IPS-18c (cell line): ENCODE measurements around the gene AATK.

Source experiments
- H3K4me3 ChIP-seq: 2 replicates; pipeline ENCODE4 v1.7.0; 2013; ENCODE audit warnings: low read depth, mild to moderate bottlenecking, low read length, moderate library complexity; ENCODE audit not compliant: insufficient read depth
- H3K9me3 ChIP-seq: one replicate; pipeline ENCODE4 v1.6.1; 2013; ENCODE audit warnings: mild to moderate bottlenecking, low read length, moderate library complexity; ENCODE audit not compliant: control insufficient read depth, insufficient read depth

Gene AATK

GRCh38 chr17:81140695-81141094 is 25.3 kb downstream of the AATK start:
- Histone ChIP-seq H3K9me3 (no peaks in the 10 kb centered on the region), H3K4me3 (no peak overlapping the region)

GRCh38 chr17:81140018-81140417 is 26.0 kb downstream of the AATK start:
- Histone ChIP-seq H3K9me3 (no peaks in the 10 kb centered on the region), H3K4me3 (no peak overlapping the region)

GRCh38 chr17:81139428-81139827 is 26.6 kb downstream of the AATK start:
- H3K4me3 ChIP-seq: no peak overlapping the region
- H3K9me3 ChIP-seq: no peaks in the 10 kb centered on the region

- no peaks in the 10 kb centered on the region for H3K9me3 ChIP-seq
- no peak overlapping the region for H3K4me3 ChIP-seq
Observed at GRCh38 chr17:81138500-81138899, 27.5 kb downstream of the AATK start.

- H3K4me3 ChIP-seq: no peak overlapping the region; the same call in 1 of the 2 replicates
- no peaks in the 10 kb centered on the region for H3K9me3 ChIP-seq
Observed at GRCh38 chr17:81138083-81138482, 27.9 kb downstream of the AATK start.

GRCh38 chr17:81137248-81137647 is 28.8 kb downstream of the AATK start:
- Histone ChIP-seq H3K4me3 (no peak overlapping the region), H3K9me3 (no peaks in the 10 kb centered on the region)

- H3K9me3 ChIP-seq: no peaks in the 10 kb centered on the region
- H3K4me3 ChIP-seq: no peak overlapping the region
Observed at GRCh38 chr17:81136366-81136765, 29.7 kb downstream of the AATK start.

- no peak overlapping the region for H3K4me3 ChIP-seq
- H3K9me3 ChIP-seq: no peaks in the 10 kb centered on the region
Observed at GRCh38 chr17:81135505-81136278, 30.3 kb downstream of the AATK start.

- Histone ChIP-seq H3K4me3 (no peak overlapping the region), H3K9me3 (no peaks in the 10 kb centered on the region)
Observed at GRCh38 chr17:81134064-81134781, 31.8 kb downstream of the AATK start.

GRCh38 chr17:81132770-81133723 is 33.0 kb downstream of the AATK start:
- no peak overlapping the region for H3K4me3 ChIP-seq
- H3K9me3 ChIP-seq: no peaks in the 10 kb centered on the region

GRCh38 chr17:81132197-81132540 is 33.9 kb downstream of the AATK start:
- no peaks in the 10 kb centered on the region for H3K9me3 ChIP-seq
- H3K4me3 ChIP-seq: no peak overlapping the region

GRCh38 chr17:81131486-81132196 is 34.4 kb downstream of the AATK start:
- Histone ChIP-seq H3K9me3 (no peaks in the 10 kb centered on the region), H3K4me3 (no peak overlapping the region)

GRCh38 chr17:81130385-81131361 is 35.3 kb downstream of the AATK start:
- Histone ChIP-seq H3K9me3 (no peaks in the 10 kb centered on the region), H3K4me3 (no peak overlapping the region)

- Histone ChIP-seq H3K4me3 (no peak overlapping the region), H3K9me3 (no peaks in the 10 kb centered on the region)
Observed at GRCh38 chr17:81129711-81130367, 36.2 kb downstream of the AATK start.

GRCh38 chr17:81129289-81129688 is 36.7 kb downstream of the AATK start:
- Histone ChIP-seq H3K4me3 (no peak overlapping the region), H3K9me3 (no peaks in the 10 kb centered on the region)

GRCh38 chr17:81128774-81129173 is 37.2 kb downstream of the AATK start:
- no peaks in the 10 kb centered on the region for H3K9me3 ChIP-seq
- H3K4me3 ChIP-seq: no peak overlapping the region
